Lower leg skin (tissue), 4 donors: ENCODE results near the gene MRPL55. TPM values are rescaled to one million over a fixed set of nuclear protein-coding genes. Genes with fewer than 3 reads are reported as not detected.

Source experiments
- DNase-seq, 2 donors: peaks; one replicate each; pipeline ENCODE4 v3.0.0-alpha.2; 2019; ENCODE audit warnings: low spot score in 2 of 2
- H3K4me3 ChIP-seq: fragments of 200-600 bp; sonication (generic); 2 replicates; pipeline ENCODE4 v1.5.1; 2017; ENCODE audit warnings: mild to moderate bottlenecking, low read depth; ENCODE audit not compliant: poor library complexity, severe bottlenecking
- POLR2A ChIP-seq, 2 donors: fragments of 450-650 bp; IDR thresholded peaks; one replicate each; pipeline ENCODE4 v1.6.1; 2016 to 2017; ENCODE audit warnings: antibody characterized with exemption in 2 of 2, mild to moderate bottlenecking in 1 of 2, moderate library complexity in 1 of 2
- WGBS, 2 donors: methylation state at CpG; one replicate each; pipeline ENCODE4 v1.1.5; 2018; 5-methylcytosine and 5-hydroxymethylcytosine counted together
- intact Hi-C: fragments of 100-400 bp; cut with DNase I; formaldehyde crosslinking; loops from one replicate; pipeline ENCODE4 v1.15.0; 2023; ENCODE audit warnings: low total_unique reads
- total RNA-seq, 4 donors: library from RNA; depleted of rRNA; stranded (reverse); fragments of >200 nt; gene quantifications; one replicate each; pipeline ENCODE4 v1.1.0, GENCODE V29; 2016
- TF ChIP-seq, protein P1 (sequence below), 3 donors: fragments of 450-650 bp; IDR thresholded peaks; one replicate each; pipeline ENCODE4 v1.5.1; 2016; ENCODE audit warnings: antibody characterized with exemption in 3 of 3, mild to moderate bottlenecking in 3 of 3, moderate library complexity in 2 of 3

The MRPL55 gene
- total RNA-seq, 4 donors from 2014 or later = 59.1 to 100 (median 82.2) TPM

DNA sequence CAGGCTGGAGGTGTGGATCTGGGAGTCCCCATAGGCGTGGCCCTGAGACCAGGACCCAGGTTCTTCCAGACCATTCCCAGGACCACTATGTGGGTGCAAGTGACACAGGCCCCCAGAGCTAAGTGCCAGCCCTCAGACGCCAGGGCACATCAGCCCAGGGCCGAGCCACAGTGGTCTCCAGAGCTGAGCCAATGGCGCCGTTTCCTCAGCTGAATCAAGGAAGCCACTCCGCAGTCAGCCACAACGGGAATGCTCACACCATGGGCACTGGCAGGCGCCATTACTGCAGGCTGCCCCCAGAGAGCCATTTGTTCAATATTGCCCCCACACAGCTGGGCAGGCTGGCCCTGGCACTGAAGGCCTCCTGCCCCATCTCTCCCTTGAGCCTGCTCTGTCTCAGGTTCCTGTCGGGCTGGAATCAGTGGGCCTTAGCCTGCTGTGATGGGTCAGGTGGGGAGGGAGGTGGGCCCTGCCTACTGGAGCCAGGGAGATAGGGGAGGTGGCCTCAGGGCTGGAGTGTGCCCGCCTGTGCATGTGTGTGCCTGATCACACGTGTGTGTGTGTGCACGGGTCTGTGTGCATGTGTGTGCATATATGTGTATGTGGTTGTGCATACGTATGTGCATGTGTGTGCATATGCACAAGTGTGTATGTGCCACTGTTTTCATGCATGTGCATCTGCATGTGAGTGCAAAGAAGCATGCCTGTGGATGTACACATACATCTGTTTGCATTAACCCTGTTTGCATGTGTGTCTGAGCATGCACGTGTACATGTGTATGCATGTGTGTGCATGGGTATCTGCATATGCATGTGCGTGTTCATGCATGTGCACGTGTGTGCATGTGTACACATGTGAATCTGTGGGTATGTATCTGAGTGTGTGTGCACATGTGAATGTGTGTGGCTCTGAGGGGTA lies 46.8 kb upstream of the MRPL55 start:
- DNase-seq = no peak
- no peak overlapping the region for H3K4me3 ChIP-seq
- intact Hi-C loops = no loop called here
- TF ChIP-seq, protein P1, sequence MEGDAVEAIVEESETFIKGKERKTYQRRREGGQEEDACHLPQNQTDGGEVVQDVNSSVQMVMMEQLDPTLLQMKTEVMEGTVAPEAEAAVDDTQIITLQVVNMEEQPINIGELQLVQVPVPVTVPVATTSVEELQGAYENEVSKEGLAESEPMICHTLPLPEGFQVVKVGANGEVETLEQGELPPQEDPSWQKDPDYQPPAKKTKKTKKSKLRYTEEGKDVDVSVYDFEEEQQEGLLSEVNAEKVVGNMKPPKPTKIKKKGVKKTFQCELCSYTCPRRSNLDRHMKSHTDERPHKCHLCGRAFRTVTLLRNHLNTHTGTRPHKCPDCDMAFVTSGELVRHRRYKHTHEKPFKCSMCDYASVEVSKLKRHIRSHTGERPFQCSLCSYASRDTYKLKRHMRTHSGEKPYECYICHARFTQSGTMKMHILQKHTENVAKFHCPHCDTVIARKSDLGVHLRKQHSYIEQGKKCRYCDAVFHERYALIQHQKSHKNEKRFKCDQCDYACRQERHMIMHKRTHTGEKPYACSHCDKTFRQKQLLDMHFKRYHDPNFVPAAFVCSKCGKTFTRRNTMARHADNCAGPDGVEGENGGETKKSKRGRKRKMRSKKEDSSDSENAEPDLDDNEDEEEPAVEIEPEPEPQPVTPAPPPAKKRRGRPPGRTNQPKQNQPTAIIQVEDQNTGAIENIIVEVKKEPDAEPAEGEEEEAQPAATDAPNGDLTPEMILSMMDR (IDR thresholded peaks at IDR 0.05) = no peak
- no peak for TF ChIP-seq POLR2A (IDR thresholded peaks at IDR 0.05)
- WGBS, 2 donors = 79 to 82% methylated on average over 12 to 16 of the region's 16 CpGs

DNA sequence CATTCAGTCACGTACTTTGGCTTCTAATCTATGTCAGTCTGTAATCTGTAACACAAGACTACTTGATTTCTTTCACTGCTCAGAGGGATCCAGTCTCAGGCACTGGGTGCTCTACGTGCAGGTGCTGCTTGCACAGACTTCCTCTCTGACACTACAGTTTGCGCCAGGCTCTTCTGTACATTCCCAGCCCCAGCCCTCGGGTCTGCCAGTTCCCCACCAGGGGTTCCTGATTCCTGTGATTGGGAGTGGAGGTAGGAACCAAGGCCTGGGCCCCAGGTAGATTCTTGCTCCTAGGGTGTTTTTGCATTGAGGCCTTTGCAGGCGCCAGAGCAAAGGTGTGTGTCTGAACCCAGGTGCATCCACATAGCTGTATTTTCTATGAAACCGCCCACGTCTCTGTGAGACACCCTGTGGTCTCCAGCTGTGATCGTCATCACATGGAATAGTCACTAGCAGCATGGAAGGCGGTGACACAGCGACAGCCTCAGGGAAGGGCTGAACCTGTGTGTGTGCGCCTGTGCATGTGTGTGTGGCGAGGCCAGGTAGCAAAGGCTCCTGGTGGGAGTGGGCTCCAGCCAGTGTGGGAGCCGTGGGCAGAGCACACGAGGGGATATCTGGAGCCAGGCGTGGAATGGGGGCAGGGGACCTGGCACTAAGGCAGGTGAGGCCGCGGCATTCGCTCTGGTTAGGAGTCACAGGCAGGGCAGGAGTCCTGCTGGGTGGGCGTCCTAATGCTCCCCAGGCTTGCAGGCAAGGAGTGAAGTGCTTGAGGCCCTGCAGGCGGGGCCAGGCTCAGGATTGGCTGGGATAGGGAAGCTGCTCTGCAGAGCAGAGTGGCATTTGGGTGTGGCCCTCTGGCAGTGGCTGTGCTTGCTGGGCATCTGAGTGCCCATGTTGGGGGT lies 45.8 kb upstream of the MRPL55 start:
- no peak for DNase-seq
- 61 to 62% methylated on average over 17 to 20 of the region's 20 CpGs for WGBS, 2 donors
- TF ChIP-seq POLR2A (IDR thresholded peaks at IDR 0.05) = no peak

GRCh38 chr1:228154021-228154669 lies 45.0 kb upstream of the MRPL55 start:
- no peak overlapping the region for H3K4me3 ChIP-seq
- intact Hi-C loops = no loop called here
- TF ChIP-seq POLR2A (IDR thresholded peaks at IDR 0.05) = no peak
- TF ChIP-seq, protein P1 (IDR thresholded peaks at IDR 0.05) = no peak
- peak in 1 of 2 donors; percentile 82 for DNase-seq
- 83 to 88% methylated on average over 9 to 11 of the region's 11 CpGs for WGBS, 2 donors

More for the DNA sequence above, 45.8 kb upstream of the MRPL55 start:
- intact Hi-C loops = no loop called here
- no peak overlapping the region for H3K4me3 ChIP-seq

GRCh38 chr1:228152918-228153258 lies 43.8 kb upstream of the MRPL55 start:
- TF ChIP-seq, protein P1 (IDR thresholded peaks at IDR 0.05) = no peak
- TF ChIP-seq POLR2A (IDR thresholded peaks at IDR 0.05) = no peak
- no peak overlapping the region for H3K4me3 ChIP-seq
- DNase-seq = peak in 1 of 2 donors; percentile 50
- 74 to 85% methylated on average over 3 of the region's 3 CpGs for WGBS, 2 donors
- intact Hi-C loops = no loop called here

DNA sequence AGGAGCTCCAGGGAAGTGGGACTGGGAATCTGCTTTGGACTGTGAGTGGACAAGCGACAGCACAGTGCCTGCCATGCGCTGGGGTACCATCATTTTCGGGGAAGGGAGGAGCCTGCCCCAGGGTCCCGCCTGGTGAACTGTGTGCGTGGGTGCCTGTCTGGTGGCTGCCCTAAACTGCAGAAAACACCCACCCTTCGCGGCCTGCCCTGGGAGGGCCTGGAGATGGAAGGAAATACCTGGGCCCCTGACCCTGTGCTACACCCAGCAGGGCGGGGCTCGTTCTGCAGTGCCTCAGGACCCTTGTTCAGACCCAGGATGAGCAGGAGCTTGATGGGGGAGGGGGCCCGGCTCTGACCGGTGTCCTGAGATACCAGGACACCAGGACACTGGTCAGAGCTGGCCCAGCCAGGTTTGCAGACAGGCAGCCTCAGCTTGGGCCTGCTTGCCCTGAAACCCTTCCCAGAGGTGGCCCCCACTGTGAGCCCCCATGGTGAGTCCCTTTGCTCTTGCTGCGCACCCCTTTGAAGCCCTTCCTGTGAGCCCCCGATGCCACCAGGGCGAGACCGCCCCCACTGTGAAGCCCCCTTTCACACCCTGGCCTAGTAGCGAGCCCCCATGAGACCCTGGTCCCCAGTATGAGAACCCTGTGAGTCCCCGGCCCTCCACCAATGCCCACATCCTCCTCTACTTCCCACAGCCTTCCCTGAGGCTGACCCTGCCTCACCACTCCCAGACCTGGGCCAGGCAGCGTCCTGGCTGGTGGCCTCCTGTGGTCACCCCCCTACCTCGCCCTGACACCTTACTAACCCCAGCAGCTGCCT lies 43.2 kb upstream of the MRPL55 start:
- TF ChIP-seq POLR2A (IDR thresholded peaks at IDR 0.05) = no peak
- TF ChIP-seq, protein P1 (IDR thresholded peaks at IDR 0.05) = no peak
- 86 to 87% methylated on average over 18 to 19 of the region's 19 CpGs for WGBS, 2 donors
- intact Hi-C loops = no loop called here
- no peak overlapping the region for H3K4me3 ChIP-seq
- DNase-seq = peak in 1 of 2 donors; percentile 85
